Stimulated activated CD8-positive, alpha-beta memory T cell treated with anti-CD3 and anti-CD28 coated beads, Interleukin-15, amount 100 ng/mL, for 24 hours (primary cell): ENCODE measurements around the gene TOR1B.
"Not testable (repeated sequence)": the region's sequence is repeated elsewhere in the genome, so short reads cannot be mapped to it uniquely, and the experiment has no call there.

ENCODE experiments used
- DNase-seq: peaks from one replicate; pipeline ENCODE4 v3.0.0-alpha.2; 2020; ENCODE audit warnings: low read depth

Gene TOR1B

GRCh38 chr9:129776566-129776937, 26.4 kb upstream of the TOR1B start:
- DNase-seq: no peak

GRCh38 chr9:129776938-129777768, 25.8 kb upstream of the TOR1B start:
- DNase-seq: peak; percentile 18

- DNase-seq: no peak
Measured at GRCh38 chr9:129777769-129778130, 25.2 kb upstream of the TOR1B start.

GRCh38 chr9:129778469-129778868, 24.5 kb upstream of the TOR1B start:
- DNase-seq: no peak

- DNase-seq: no peak
Measured at GRCh38 chr9:129779560-129780190, 23.3 kb upstream of the TOR1B start.

GRCh38 chr9:129781131-129781530, 21.9 kb upstream of the TOR1B start:
- DNase-seq: no peak

- DNase-seq: no peak
Measured at GRCh38 chr9:129781981-129782380, 21.0 kb upstream of the TOR1B start.

GRCh38 chr9:129783516-129784361, 19.2 kb upstream of the TOR1B start:
- peak; percentile 40 for DNase-seq

- not testable (repeated sequence) for DNase-seq
Measured at GRCh38 chr9:129784970-129785369, 18.0 kb upstream of the TOR1B start.

GRCh38 chr9:129785866-129786265, 17.1 kb upstream of the TOR1B start:
- no peak for DNase-seq

GRCh38 chr9:129786481-129786880, 16.5 kb upstream of the TOR1B start:
- no peak for DNase-seq

GRCh38 chr9:129794549-129794948, 8.4 kb upstream of the TOR1B start:
- no peak for DNase-seq

- DNase-seq: not testable (repeated sequence)
Measured at GRCh38 chr9:129796029-129796428, 7.0 kb upstream of the TOR1B start.

GRCh38 chr9:129798973-129799372, 4.0 kb upstream of the TOR1B start:
- no peak for DNase-seq

GRCh38 chr9:129801504-129801903, 1.5 kb upstream of the TOR1B start:
- DNase-seq: no peak

GRCh38 chr9:129803676-129804060, 684 bp downstream of the TOR1B start:
- DNase-seq: no peak

- no peak for DNase-seq
Measured at GRCh38 chr9:129806061-129806460, 3.1 kb downstream of the TOR1B start.

- no peak for DNase-seq
Measured at GRCh38 chr9:129809346-129809745, 6.4 kb downstream of the TOR1B start.

- no peak for DNase-seq
Measured at GRCh38 chr9:129810116-129810515, 7.1 kb downstream of the TOR1B start.

GRCh38 chr9:129810788-129811187, 7.8 kb downstream of the TOR1B start:
- no peak for DNase-seq

- DNase-seq: no peak
Measured at GRCh38 chr9:129811967-129812363, 9.0 kb downstream of the TOR1B start.

- no peak for DNase-seq
Measured at GRCh38 chr9:129812385-129812784, 9.4 kb downstream of the TOR1B start.

GRCh38 chr9:129813661-129814060, 10.7 kb downstream of the TOR1B start:
- DNase-seq: no peak
